HepG2 (cell line): ENCODE results near the gene RPS25. TPM values are rescaled to one million over a fixed set of nuclear protein-coding genes. Genes with fewer than 3 reads are reported as not detected.
A peak's percentile ranks its signal among the peaks of the same experiment; 100 is the strongest.

Experiments
- ERF ChIP-seq: IDR thresholded peaks from 2 replicates; pipeline ENCODE4 v1.6.1; 2018; ENCODE audit warnings: missing biosample characterization, missing genetic modification reagents
- HOXA5 ChIP-seq: sonication (generic); formaldehyde crosslinking; IDR thresholded peaks from 2 replicates; pipeline ENCODE4 v1.4.0; 2020; ENCODE audit warnings: missing genetic modification reagents
- JUNB ChIP-seq: sonication (generic); formaldehyde crosslinking; IDR thresholded peaks from 2 replicates; pipeline ENCODE4 v1.8.0; 2022; ENCODE audit warnings: missing genetic modification reagents, mild to moderate bottlenecking, borderline replicate concordance
- NONO ChIP-seq, 2 experiments: fragments of 450-650 bp in 1 of 2; sonication (generic) in 1 of 2; formaldehyde crosslinking in 1 of 2; IDR thresholded peaks in 1 of 2; conservative IDR thresholded peaks in 1 of 2; 2 replicates each; pipeline versions ENCODE4 v1.6.1 to v1.8.0; 2017 to 2022; ENCODE audit warnings: mild to moderate bottlenecking in 1 of 2, missing genetic modification reagents in 1 of 2, moderate library complexity in 1 of 2
- PAX8 ChIP-seq: sonication (generic); formaldehyde crosslinking; IDR thresholded peaks from 2 replicates; pipeline ENCODE4 v1.8.0; 2022; ENCODE audit warnings: mild to moderate bottlenecking, missing genetic modification reagents, borderline replicate concordance
- POLR2AphosphoS5 ChIP-seq: IDR thresholded peaks from 2 replicates; pipeline ENCODE4 v1.6.1; 2012; ENCODE audit warnings: low read depth, low read length
- SP140L ChIP-seq: sonication (generic); formaldehyde crosslinking; IDR thresholded peaks from 2 replicates; pipeline ENCODE4 v1.4.0; 2020; ENCODE audit warnings: missing genetic modification reagents, borderline replicate concordance
- TEF ChIP-seq: sonication (generic); formaldehyde crosslinking; IDR thresholded peaks from 2 replicates; pipeline ENCODE4 v1.5.0; 2020; ENCODE audit warnings: missing genetic modification reagents
- TOE1 ChIP-seq: sonication (generic); formaldehyde crosslinking; IDR thresholded peaks from 2 replicates; pipeline ENCODE4 v1.4.0; 2020; ENCODE audit warnings: mild to moderate bottlenecking, missing genetic modification reagents
- ZFYVE20 ChIP-seq: sonication (generic); formaldehyde crosslinking; IDR thresholded peaks from 2 replicates; pipeline ENCODE4 v1.8.0; 2023; ENCODE audit warnings: low read depth, mild to moderate bottlenecking, moderate library complexity, missing genetic modification reagents, borderline replicate concordance
- ZNF3 ChIP-seq: IDR thresholded peaks from 2 replicates; pipeline ENCODE4 v1.7.0; 2017; ENCODE audit warnings: inconsistent platforms
- ZNF337 ChIP-seq: sonication (generic); formaldehyde crosslinking; IDR thresholded peaks from 2 replicates; pipeline ENCODE4 v1.5.1; 2020; ENCODE audit warnings: missing genetic modification reagents, low read depth, mild to moderate bottlenecking, borderline replicate concordance
- ZNF567 ChIP-seq: sonication (generic); formaldehyde crosslinking; IDR thresholded peaks from 2 replicates; pipeline ENCODE4 v1.8.1; 2023; ENCODE audit warnings: mild to moderate bottlenecking, missing genetic modification reagents, borderline replicate concordance
- ZNF597 ChIP-seq: sonication (generic); formaldehyde crosslinking; IDR thresholded peaks from 2 replicates; pipeline ENCODE4 v1.5.0; 2020; ENCODE audit warnings: missing genetic modification reagents
- ZNF670 ChIP-seq: sonication (generic); formaldehyde crosslinking; IDR thresholded peaks from 2 replicates; pipeline ENCODE4 v1.8.0; 2022; ENCODE audit warnings: mild to moderate bottlenecking, missing genetic modification reagents, borderline replicate concordance
- ZNF772 ChIP-seq: sonication (generic); formaldehyde crosslinking; IDR thresholded peaks from 2 replicates; pipeline ENCODE4 v1.5.0; 2020; ENCODE audit warnings: mild to moderate bottlenecking, missing genetic modification reagents
- ZNF891 ChIP-seq: sonication (generic); formaldehyde crosslinking; IDR thresholded peaks from 2 replicates; pipeline ENCODE4 v1.5.0; 2020; ENCODE audit warnings: mild to moderate bottlenecking, missing genetic modification reagents
- polyA plus RNA-seq, 8 experiments: library from polyadenylated mRNA; depleted of rRNA in 3 of 8; stranded (reverse) in 7 of 8; unstranded in 1 of 8; fragments of >200 nt; fragmentation: Illumina TruSeq in 4 of 8; extraction: Trizol in 4 of 8; gene quantifications; 2 replicates each; pipeline versions ENCODE4 v1.2.1 to v1.2.3, GENCODE V29; 2011 to 2016; ENCODE audit warnings: low read depth in 4 of 8, missing spikeins in 1 of 8, mixed read lengths in 1 of 8; ENCODE audit not compliant: insufficient read depth in 1 of 8
- total RNA-seq, 5 experiments: library from RNA; depleted of rRNA; stranded (reverse); fragments of >200 nt; fragmentation: Illumina TruSeq; extraction: Trizol; gene quantifications; 2 replicates each; pipeline ENCODE4 v1.2.3, GENCODE V29; 2016; ENCODE audit warnings: low read depth in 1 of 5
- TF ChIP-seq, protein P1 (sequence below): sonication (generic); formaldehyde crosslinking; IDR thresholded peaks from 2 replicates; pipeline ENCODE4 v1.5.0; 2020; ENCODE audit warnings: mild to moderate bottlenecking, missing genetic modification reagents
- TF ChIP-seq, protein P2 (sequence below): sonication (generic); formaldehyde crosslinking; IDR thresholded peaks from 2 replicates; pipeline ENCODE4 v1.5.0; 2020; ENCODE audit warnings: mild to moderate bottlenecking, missing genetic modification reagents
- TF ChIP-seq, protein P3 (sequence below): conservative IDR thresholded peaks from 2 replicates; pipeline ENCODE4 v1.6.1; 2018; ENCODE audit warnings: missing genetic modification reagents

Gene RPS25
- total and polyA plus RNA-seq, 2 of the 13 experiments (the other 11 are each of a cell fraction or from before 2014, with no cell fraction given): 839 to 1,415 TPM

DNA sequence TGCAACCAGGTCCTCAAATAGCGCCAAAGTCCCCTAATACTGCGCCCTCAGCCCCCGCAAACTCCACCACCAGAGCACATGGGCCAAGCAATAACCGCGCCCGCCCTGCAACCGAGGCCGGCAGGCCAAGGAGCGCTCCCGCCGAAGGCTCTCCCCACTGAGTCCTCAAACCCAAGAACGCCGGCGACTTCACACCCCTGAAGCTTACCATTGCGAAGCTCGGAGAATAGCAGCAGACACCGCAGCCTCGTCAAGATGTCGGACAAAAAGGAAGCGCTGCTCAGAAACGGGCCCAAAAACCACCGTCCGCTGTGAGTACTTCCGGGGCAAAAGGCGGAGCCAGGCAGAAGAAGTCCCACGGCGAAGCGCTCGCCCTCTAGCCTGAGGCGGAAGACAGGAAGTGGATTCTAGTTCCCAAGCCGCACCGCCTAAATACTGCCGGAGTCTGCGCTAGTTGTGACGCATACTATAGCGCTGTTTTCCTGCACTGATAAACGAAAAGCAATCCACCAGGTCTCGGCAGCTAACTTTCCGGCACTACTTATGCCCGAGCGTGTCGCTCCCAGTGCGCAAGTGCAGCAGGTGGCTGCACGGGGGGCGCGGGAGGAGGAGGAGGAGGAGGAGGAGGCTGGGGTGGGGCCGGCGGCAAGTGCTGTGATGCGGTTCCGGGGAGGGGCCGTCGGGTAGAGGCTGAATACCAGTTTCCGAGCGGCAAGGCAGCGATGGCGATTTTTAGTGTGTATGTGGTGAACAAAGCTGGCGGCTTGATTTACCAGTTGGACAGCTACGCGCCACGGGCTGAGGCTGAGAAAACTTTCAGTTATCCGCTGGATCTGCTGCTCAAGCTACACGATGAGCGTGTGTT lies at the start of gene RPS25, which contains the start of gene TRAPPC4 (continued):
- TF ChIP-seq, protein P1, sequence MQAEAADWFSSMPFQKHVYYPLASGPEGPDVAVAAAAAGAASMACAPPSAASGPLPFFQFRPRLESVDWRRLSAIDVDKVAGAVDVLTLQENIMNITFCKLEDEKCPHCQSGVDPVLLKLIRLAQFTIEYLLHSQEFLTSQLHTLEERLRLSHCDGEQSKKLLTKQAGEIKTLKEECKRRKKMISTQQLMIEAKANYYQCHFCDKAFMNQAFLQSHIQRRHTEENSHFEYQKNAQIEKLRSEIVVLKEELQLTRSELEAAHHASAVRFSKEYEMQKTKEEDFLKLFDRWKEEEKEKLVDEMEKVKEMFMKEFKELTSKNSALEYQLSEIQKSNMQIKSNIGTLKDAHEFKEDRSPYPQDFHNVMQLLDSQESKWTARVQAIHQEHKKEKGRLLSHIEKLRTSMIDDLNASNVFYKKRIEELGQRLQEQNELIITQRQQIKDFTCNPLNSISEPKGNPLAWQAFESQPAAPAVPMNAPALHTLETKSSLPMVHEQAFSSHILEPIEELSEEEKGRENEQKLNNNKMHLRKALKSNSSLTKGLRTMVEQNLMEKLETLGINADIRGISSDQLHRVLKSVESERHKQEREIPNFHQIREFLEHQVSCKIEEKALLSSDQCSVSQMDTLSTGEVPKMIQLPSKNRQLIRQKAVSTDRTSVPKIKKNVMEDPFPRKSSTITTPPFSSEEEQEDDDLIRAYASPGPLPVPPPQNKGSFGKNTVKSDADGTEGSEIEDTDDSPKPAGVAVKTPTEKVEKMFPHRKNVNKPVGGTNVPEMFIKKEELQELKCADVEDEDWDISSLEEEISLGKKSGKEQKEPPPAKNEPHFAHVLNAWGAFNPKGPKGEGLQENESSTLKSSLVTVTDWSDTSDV (CRISPR knock-in tag): no peak
- TF ChIP-seq PAX8 (CRISPR knock-in tag) (no peak), ZNF772 (CRISPR knock-in tag) (peak; percentile 35; the same call in 1 of the 2 replicates), TEF (CRISPR knock-in tag) (peak; percentile 50; the same call in 1 of the 2 replicates), TOE1 (CRISPR knock-in tag) (no peak), ZNF597 (CRISPR knock-in tag) (no peak), JUNB (CRISPR knock-in tag) (peak; percentile 80), ZNF337 (CRISPR knock-in tag) (no peak), ZNF3 (CRISPR knock-in tag) (no peak), ZNF670 (CRISPR knock-in tag) (peak; percentile 61; the same call in 1 of the 2 replicates), ZFYVE20 (no peak), SP140L (CRISPR knock-in tag) (no peak), NONO (IDR thresholded peaks at IDR 0.05) (no peak), NONO (CRISPR knock-in tag; conservative IDR thresholded peaks at IDR 0.05) (peak; percentile 85; the same call in 1 of the 2 replicates), ZNF891 (CRISPR knock-in tag) (no peak; the same call in 1 of the 2 replicates), ERF (CRISPR knock-in tag) (peak; percentile 58), POLR2AphosphoS5 (peak; percentile 90), HOXA5 (CRISPR knock-in tag) (peak; percentile 83; the same call in 1 of the 2 replicates), ZNF567 (0 out of 2 replicates have a peak, but pooled peaks have one; percentile 89)
- TF ChIP-seq, protein P2, sequence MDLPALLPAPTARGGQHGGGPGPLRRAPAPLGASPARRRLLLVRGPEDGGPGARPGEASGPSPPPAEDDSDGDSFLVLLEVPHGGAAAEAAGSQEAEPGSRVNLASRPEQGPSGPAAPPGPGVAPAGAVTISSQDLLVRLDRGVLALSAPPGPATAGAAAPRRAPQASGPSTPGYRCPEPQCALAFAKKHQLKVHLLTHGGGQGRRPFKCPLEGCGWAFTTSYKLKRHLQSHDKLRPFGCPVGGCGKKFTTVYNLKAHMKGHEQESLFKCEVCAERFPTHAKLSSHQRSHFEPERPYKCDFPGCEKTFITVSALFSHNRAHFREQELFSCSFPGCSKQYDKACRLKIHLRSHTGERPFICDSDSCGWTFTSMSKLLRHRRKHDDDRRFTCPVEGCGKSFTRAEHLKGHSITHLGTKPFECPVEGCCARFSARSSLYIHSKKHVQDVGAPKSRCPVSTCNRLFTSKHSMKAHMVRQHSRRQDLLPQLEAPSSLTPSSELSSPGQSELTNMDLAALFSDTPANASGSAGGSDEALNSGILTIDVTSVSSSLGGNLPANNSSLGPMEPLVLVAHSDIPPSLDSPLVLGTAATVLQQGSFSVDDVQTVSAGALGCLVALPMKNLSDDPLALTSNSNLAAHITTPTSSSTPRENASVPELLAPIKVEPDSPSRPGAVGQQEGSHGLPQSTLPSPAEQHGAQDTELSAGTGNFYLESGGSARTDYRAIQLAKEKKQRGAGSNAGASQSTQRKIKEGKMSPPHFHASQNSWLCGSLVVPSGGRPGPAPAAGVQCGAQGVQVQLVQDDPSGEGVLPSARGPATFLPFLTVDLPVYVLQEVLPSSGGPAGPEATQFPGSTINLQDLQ (CRISPR knock-in tag): 0 out of 2 replicates have a peak, but pooled peaks have one; percentile 8
- TF ChIP-seq, protein P3, sequence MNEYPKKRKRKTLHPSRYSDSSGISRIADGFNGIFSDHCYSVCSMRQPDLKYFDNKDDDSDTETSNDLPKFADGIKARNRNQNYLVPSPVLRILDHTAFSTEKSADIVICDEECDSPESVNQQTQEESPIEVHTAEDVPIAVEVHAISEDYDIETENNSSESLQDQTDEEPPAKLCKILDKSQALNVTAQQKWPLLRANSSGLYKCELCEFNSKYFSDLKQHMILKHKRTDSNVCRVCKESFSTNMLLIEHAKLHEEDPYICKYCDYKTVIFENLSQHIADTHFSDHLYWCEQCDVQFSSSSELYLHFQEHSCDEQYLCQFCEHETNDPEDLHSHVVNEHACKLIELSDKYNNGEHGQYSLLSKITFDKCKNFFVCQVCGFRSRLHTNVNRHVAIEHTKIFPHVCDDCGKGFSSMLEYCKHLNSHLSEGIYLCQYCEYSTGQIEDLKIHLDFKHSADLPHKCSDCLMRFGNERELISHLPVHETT (CRISPR knock-in tag): no peak
